ENCODE results near the gene MYLK.
"Not testable (repeated sequence)": the region's sequence is repeated elsewhere in the genome, so short reads cannot be mapped to it uniquely, and the experiment has no call there.

MYLK gene

GRCh38 chr3:123626881-123627280 is 257.3 kb downstream of the MYLK start:
- no peak for DNase-seq (ENCODE audit: low read depth in 2 of 2)

DNA sequence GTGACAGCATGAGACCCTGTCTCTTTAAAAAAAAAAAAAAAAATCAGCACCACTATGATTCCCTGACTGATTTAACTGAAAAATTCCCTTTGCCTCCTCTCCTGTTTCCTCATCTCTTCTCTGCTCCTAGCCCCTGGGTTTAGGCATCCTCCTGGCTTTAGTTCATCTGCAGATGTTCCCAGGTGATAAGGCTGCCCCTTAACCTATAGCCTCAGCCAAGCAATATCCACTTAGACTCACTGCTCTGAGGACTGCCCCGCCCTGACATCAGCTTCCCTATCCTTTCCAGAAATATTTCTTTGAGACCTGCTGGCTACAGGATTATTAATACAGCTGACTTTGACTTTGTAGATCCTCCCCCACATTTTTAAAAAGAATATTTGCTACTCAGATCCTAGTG is 259.8 kb downstream of the MYLK start:
- no peak for DNase-seq (ENCODE audit: low read depth in 2 of 2)

- no peak for DNase-seq (ENCODE audit: low read depth in 2 of 2)
Measured at GRCh38 chr3:123623346-123623880, 260.7 kb downstream of the MYLK start.

- DNase-seq (ENCODE audit: low read depth in 2 of 2): no peak
Measured at GRCh38 chr3:123622766-123623165, 261.4 kb downstream of the MYLK start.

DNA sequence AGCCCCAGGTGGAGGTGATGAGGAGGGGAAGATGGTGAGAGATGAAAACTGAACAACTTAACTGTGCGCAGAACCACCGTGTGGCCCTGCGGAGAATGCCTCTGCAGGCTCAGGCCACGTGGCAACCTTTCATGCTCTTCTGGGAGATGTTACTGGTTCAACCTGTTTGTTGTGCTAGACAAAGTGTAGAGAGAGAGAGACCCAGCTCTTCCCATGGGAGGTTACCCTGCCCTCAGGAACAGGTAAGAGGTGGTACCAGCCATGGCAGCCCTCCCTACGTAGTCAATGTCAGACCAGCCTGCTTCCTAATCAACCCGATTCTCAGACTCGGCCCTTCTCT is 262.3 kb downstream of the MYLK start:
- DNase-seq (ENCODE audit: low read depth in 2 of 2): no peak

GRCh38 chr3:123621186-123621849 is 262.8 kb downstream of the MYLK start:
- no peak for DNase-seq (ENCODE audit: low read depth in 2 of 2)

DNA sequence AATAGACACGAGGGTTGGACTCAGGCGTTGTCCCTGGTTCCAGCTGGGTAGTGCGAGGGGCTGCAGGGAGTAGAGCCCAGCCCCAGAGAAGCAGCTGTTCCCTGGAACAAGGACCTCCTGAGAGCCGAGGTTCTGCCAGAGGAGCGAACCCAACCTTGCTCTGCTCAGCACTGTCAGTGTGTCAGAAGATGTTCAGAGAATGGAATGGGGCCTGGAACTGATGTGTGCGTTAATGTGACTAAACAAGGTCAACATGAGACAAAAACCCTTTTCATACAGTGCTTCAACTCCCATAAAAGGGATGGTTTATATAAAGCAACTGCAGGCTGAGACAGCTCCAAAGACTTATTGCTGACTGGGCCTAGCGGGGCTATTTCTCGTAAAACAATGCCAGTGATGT is 263.8 kb downstream of the MYLK start:
- no peak for DNase-seq (ENCODE audit: low read depth in 2 of 2)

- DNase-seq (ENCODE audit: low read depth in 2 of 2): no peak
Measured at GRCh38 chr3:123618768-123619484, 265.2 kb downstream of the MYLK start.

DNA sequence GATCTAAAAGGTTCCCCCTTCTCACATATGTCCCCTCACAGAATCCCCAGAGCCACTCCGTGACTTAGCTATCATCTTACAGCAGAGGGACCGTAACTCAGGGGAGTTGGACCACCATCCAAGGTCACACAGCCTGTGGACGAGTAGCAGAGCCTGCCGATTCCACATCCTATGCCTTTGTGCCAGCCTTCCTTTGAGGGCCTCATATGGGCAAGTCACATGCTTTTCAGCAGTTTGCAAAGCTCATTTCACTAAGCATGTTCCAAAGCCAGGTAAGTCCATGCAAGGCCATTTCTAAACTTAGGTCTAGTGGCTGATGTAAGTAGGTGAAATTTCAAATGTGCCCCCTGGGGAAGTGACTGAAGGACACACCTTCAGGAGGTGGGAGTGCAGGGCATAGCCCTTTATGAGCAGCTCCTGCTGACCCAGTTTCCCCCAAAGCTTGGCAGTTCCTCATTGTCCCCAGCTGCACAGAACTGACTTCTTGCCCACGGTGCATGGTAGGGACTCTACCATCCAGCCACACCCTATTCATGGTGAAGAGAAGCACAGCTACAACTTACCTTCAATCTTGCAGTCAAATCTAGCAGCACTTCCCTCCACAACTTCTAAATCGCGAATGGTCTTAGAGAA is 265.9 kb downstream of the MYLK start:
- DNase-seq (ENCODE audit: low read depth in 2 of 2): no peak

DNA sequence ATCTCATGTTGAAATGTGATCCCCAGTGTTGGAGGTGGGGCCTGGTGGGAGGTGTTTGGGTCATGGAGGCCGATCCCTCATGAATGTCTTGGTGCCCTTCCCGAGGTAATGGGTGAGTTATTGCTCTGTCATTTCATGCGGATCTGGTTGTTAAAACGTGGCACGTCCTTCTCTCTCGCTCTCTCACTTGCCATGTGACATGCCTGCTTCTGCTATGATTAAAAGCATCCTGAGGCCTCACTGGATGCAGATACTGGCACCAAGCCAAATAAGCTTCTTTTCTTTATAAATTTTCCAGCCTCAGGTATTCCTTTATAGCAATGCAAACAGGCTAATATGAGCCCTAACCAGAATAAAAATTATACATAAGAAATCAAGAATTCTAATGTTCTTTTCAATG is 267.5 kb downstream of the MYLK start:
- no peak for DNase-seq (ENCODE audit: low read depth in 2 of 2)

- no peak for DNase-seq (ENCODE audit: low read depth in 2 of 2)
Measured at GRCh38 chr3:123613543-123613942, 270.6 kb downstream of the MYLK start.

GRCh38 chr3:123611674-123612073 is 272.5 kb downstream of the MYLK start:
- not testable (repeated sequence) for DNase-seq (ENCODE audit: low read depth in 2 of 2)

GRCh38 chr3:123611082-123611481 is 273.1 kb downstream of the MYLK start:
- DNase-seq (ENCODE audit: low read depth in 2 of 2): no peak

DNA sequence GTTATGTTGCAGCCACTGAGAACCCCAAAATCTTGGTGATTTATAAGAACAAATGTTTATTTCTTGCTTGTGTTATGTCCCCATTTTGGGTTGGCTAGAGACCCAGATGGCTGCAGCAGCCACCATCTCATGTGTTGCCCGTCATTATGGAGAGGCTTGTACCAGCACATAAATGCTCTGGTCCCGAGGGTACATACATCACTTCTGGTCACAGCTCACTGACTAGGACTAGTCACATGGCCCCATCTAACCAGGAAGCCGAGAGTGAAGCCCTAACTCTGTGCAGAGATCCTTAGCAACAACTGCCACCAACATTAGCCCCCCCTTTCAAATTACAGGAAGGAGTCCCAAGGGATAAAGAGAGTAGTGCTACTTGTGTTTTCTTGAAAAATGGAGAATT is 273.8 kb downstream of the MYLK start:
- no peak for DNase-seq (ENCODE audit: low read depth in 2 of 2)

DNA sequence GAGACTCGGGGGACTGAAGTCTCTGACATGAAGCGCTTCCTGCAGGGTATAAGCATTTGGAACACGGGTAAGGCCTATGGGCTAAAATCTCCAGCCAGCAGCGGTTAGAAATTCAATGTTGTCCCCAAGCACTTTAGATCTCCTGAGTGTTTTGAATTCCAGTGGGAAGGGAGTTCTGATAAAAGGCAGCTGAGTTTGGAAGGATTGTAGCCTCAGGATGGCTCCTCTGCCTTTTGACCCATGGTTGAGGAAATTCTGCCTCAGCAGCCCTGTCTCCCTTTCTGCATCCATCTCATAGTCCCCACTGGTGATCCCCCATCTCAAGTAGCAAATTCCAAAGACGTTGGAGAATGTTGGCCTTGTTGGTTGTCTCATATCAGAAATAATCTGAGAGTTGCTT is 275.1 kb downstream of the MYLK start:
- DNase-seq (ENCODE audit: low read depth in 2 of 2): no peak

GRCh38 chr3:123608263-123608937 is 275.7 kb downstream of the MYLK start:
- no peak for DNase-seq (ENCODE audit: low read depth in 2 of 2)

GRCh38 chr3:123606527-123606926 is 277.6 kb downstream of the MYLK start:
- no peak for DNase-seq (ENCODE audit: low read depth in 2 of 2)

GRCh38 chr3:123605789-123606234 is 278.3 kb downstream of the MYLK start:
- DNase-seq (ENCODE audit: low read depth in 2 of 2): no peak

- not testable (repeated sequence) for DNase-seq (ENCODE audit: low read depth in 2 of 2)
Measured at GRCh38 chr3:123603153-123603552, 281.0 kb downstream of the MYLK start.

DNA sequence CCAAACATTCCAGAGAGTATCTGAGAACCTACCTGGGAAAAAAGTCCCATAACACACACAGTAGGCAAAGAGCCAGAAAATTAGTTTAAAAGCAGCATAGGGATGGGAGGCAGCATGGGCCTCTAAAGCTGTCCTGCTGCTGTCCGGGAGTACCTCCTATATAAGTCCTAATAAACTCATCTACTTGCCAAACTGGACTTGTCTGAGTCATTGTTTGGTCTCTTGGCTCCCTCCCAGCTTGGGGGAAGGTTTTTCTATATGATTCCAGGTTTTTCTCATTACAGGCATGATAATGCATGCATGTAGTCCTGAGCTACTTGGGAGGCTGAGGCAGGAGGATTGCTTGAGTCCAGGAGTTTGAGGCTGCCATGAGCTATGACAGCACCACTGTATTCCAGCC is 281.8 kb downstream of the MYLK start:
- no peak for DNase-seq (ENCODE audit: low read depth in 2 of 2)

- not testable (repeated sequence) for DNase-seq (ENCODE audit: low read depth in 2 of 2)
Measured at GRCh38 chr3:123600863-123601262, 283.3 kb downstream of the MYLK start.

GRCh38 chr3:123597561-123597960 is 286.6 kb downstream of the MYLK start:
- no peak for DNase-seq (ENCODE audit: low read depth in 2 of 2)
